Activated B cell treated with CpG ODN at 0.5 μM for 24 hours (primary cell): ENCODE results near the gene GJB2. TPM values are rescaled to one million over a fixed set of nuclear protein-coding genes. Genes with fewer than 3 reads are reported as not detected.

Experiments used
- ATAC-seq: fragments of 200-7000 bp; cut with Tn5 transposase; one replicate; pipeline ENCODE4 v1.10.0; 2021; ENCODE audit warnings: low read depth, mild to moderate bottlenecking, moderate library complexity
- CTCF ChIA-PET: fragments of 350-600 bp; sonication (Branson Sonifier 250); formaldehyde crosslinking; loops from one replicate; lab custom pipeline; 2021; ENCODE audit warnings: antibody characterized with exemption; lab: Charles Lee
- POLR2A ChIA-PET: fragments of 350-600 bp; sonication (Branson Sonifier 250); formaldehyde crosslinking; loops from one replicate; lab custom pipeline; 2021; ENCODE audit warnings: antibody characterized with exemption; lab: Charles Lee
- DNase-seq: peaks from one replicate; pipeline ENCODE4 v3.0.0; 2022
- H3K27ac Mint-ChIP-seq: one replicate; pipeline ENCODE4 v1.8.0; 2020; ENCODE audit warnings: mixed read lengths
- H3K27me3 Mint-ChIP-seq: one replicate; pipeline ENCODE4 v1.8.0; 2021; ENCODE audit warnings: mixed read lengths
- H3K36me3 Mint-ChIP-seq: one replicate; pipeline ENCODE4 v1.8.0; 2021; ENCODE audit warnings: low read depth, mixed read lengths
- H3K4me1 Mint-ChIP-seq: one replicate; pipeline ENCODE4 v1.8.0; 2021; ENCODE audit warnings: mixed read lengths
- H3K4me3 Mint-ChIP-seq: one replicate; pipeline ENCODE4 v1.8.0; 2020; ENCODE audit warnings: mild to moderate bottlenecking, mixed read lengths
- H3K9me3 Mint-ChIP-seq: one replicate; pipeline ENCODE4 v1.8.0; 2020; ENCODE audit warnings: mixed read lengths
- CTCF ChIP-seq: fragments of 200-600 bp; IDR thresholded peaks from one replicate; pipeline ENCODE4 v1.8.0; 2022; ENCODE audit warnings: antibody characterized with exemption, mild to moderate bottlenecking
- intact Hi-C: fragments of 100-400 bp; cut with micrococcal nuclease; formaldehyde crosslinking; loops from one replicate; pipeline ENCODE4 v1.15.1; 2024
- total RNA-seq: library from RNA; stranded (reverse); gene quantifications from 2 replicates; pipeline ENCODE4 v1.2.3, GENCODE V29; 2022

The GJB2 gene
- total RNA-seq, 1 donor from 2014 or later, result not detected

GRCh38 chr13:20193162-20193906, 596 bp upstream of the GJB2 start:
- Mint-ChIP-seq H3K9me3 (no peaks in the 10 kb centered on the region), H3K27ac (no peak overlapping the region), H3K4me3 (peak overlapping the region; percentile 72), H3K4me1 (peaks cover 20% of the 10 kb centered on the region), H3K36me3 (no peaks in the 10 kb centered on the region), H3K27me3 (peaks cover 50% of the 10 kb centered on the region)
- peak; percentile 7 for ATAC-seq
- ChIA-PET POLR2A (no interaction called here), CTCF (no interaction called here)
- no peak for DNase-seq
- TF ChIP-seq CTCF, result no peak
- intact Hi-C loops, result loop anchor here (10.0 kb wide), 2 partner anchors 301 to 511 kb away; partner anchors contain the start of gene IL17D

- POLR2A ChIA-PET, result no interaction called here
- CTCF ChIA-PET, result no interaction called here
- ATAC-seq (no peak), DNase-seq (no peak)
- Mint-ChIP-seq H3K27me3 (peaks cover 50% of the 10 kb centered on the region), H3K27ac (no peak overlapping the region), H3K4me1 (peaks cover 20% of the 10 kb centered on the region), H3K9me3 (no peaks in the 10 kb centered on the region), H3K4me3 (peak overlapping the region; percentile 64), H3K36me3 (no peaks in the 10 kb centered on the region)
- intact Hi-C loops, result loop anchor here (10.0 kb wide), 2 partner anchors 303 to 513 kb away; partner anchors contain the start of gene IL17D
- no peak for TF ChIP-seq CTCF
These were observed 441 bp downstream of the GJB2 start for GRCh38 chr13:20192158-20192835.

GRCh38 chr13:20191311-20192157, 1.2 kb downstream of the GJB2 start:
- H3K4me3 Mint-ChIP-seq, result peak overlapping the region; percentile 64

GRCh38 chr13:20190481-20191310, 2.0 kb downstream of the GJB2 start:
- Mint-ChIP-seq H3K9me3 (no peaks in the 10 kb centered on the region), H3K27ac (no peak overlapping the region), H3K36me3 (no peaks in the 10 kb centered on the region), H3K27me3 (peaks cover 42% of the 10 kb centered on the region), H3K4me1 (peaks cover 20% of the 10 kb centered on the region), H3K4me3 (no peak overlapping the region)
- ATAC-seq (no peak), DNase-seq (no peak)
- TF ChIP-seq CTCF, result no peak
- intact Hi-C loops, result loop anchor here (1.0 to 10.0 kb wide), 3 partner anchors 8 to 514 kb away; partner anchors contain the start of gene IL17D
- POLR2A ChIA-PET, result interaction anchor here (0.6 kb wide), 1 partner anchor 557 kb away, joined by 3 read pairs; the partner anchor contains the start of gene MPHOSPH8
- CTCF ChIA-PET, result interaction anchor here (1.1 kb wide), 1 partner anchor 12 kb away, joined by 4 read pairs; no protein-coding TSS in a partner anchor

More at GRCh38 chr13:20191311-20192157, 1.2 kb downstream of the GJB2 start:
- ChIA-PET POLR2A (no interaction called here), CTCF (interaction anchor here (1.1 kb wide), 1 partner anchor 13 kb away, joined by 4 read pairs; no protein-coding TSS in a partner anchor)
- TF ChIP-seq CTCF, result no peak
- no peaks in the 10 kb centered on the region for H3K9me3 Mint-ChIP-seq
- ATAC-seq (no peak), DNase-seq (no peak)
- peaks cover 46% of the 10 kb centered on the region for H3K27me3 Mint-ChIP-seq
- no peaks in the 10 kb centered on the region for H3K36me3 Mint-ChIP-seq
- peaks cover 20% of the 10 kb centered on the region for H3K4me1 Mint-ChIP-seq
- intact Hi-C loops, result loop anchor here (1.0 to 10.0 kb wide), 3 partner anchors 9 to 513 kb away; partner anchors contain the start of gene IL17D
- H3K27ac Mint-ChIP-seq, result no peak overlapping the region
